Mucosa of rectum (tissue), 2 donors: ENCODE measurements around the gene OSBPL9.

Source experiments
- H3K27ac ChIP-seq, 2 donors: one replicate each; pipeline ENCODE4 v1.7.0; 2013; ENCODE audit warnings: inconsistent platforms in 2 of 2, low read depth in 2 of 2, low read length in 2 of 2
- H3K27me3 ChIP-seq, 2 donors: one replicate each; pipeline ENCODE4 v1.7.0; 2013; ENCODE audit warnings: low read length in 2 of 2; ENCODE audit not compliant: control insufficient read depth in 2 of 2, insufficient read depth in 2 of 2
- H3K36me3 ChIP-seq, 2 donors: one replicate each; pipeline ENCODE4 v1.7.0; 2013; ENCODE audit warnings: low read length in 2 of 2; ENCODE audit not compliant: control insufficient read depth in 2 of 2, insufficient read depth in 2 of 2
- H3K4me1 ChIP-seq, 2 donors: one replicate each; pipeline ENCODE4 v1.7.0; 2013; ENCODE audit warnings: low read length in 2 of 2, mild to moderate bottlenecking in 1 of 2; ENCODE audit not compliant: control insufficient read depth in 2 of 2, insufficient read depth in 2 of 2
- H3K4me3 ChIP-seq, 2 donors: one replicate each; pipeline ENCODE4 v1.7.0; 2013; ENCODE audit warnings: low read length in 2 of 2
- H3K9ac ChIP-seq, 2 donors: one replicate each; pipeline ENCODE4 v1.7.0; 2013; ENCODE audit warnings: low read length in 2 of 2, low read depth in 1 of 2, mild to moderate bottlenecking in 1 of 2
- H3K9me3 ChIP-seq, 2 donors: one replicate each; pipeline ENCODE4 v1.7.0; 2013; ENCODE audit warnings: low read length in 2 of 2; ENCODE audit not compliant: control insufficient read depth in 2 of 2
- donor health status: healthy.
- donor health status: Normal muscosa, but diverticular disease.

The OSBPL9 gene

DNA sequence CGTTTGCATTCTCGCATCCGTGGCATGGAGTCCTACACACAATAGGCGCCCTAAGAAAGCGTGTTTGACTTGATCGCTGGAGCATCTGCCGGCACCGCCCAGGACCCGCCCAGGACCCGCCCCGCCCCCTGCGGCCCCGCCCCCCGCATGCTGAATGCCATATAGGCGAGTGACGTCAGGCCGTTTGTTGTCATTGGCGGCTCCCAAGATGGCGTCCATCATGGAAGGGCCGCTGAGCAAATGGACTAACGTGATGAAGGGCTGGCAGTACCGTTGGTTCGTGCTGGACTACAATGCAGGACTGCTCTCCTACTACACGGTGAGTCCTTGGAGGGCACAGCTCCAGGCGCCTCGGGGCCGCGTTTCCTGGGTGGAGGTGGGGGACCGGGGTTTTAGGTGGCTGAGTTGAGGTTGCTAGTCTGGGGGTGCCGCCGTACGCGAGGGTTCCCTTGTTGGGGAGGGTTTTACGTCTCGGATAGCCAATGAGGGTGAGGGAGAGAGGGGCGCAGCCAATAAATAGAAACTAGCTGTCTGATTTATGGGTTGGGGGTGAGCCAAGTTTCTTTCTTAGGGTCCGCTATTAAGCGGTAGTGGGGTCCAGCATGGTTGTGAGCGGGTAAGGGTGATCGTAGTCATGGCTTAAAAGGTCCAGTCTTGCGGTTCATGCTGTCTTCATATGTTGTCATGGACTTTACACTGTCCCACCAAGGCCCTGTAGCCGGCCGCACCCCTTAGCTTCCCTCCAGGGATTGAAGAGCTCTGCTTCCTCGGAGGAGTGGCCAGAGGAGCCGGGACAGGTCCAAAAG is at the start of gene OSBPL9:
OSBPL9 (plus strand) TSS at position 190 of the 806 bp plus-strand sequence; CDS start at position 209, 19 bp downstream.
- peak within 1 kb of the TSS; percentile 87 to 91 for H3K9ac ChIP-seq
- peak within 1 kb of the TSS; percentile 84 to 88 for H3K27ac ChIP-seq
- peaks cover 6 to 9% of the 10 kb centered on the region in 2 donors for H3K4me1 ChIP-seq
- peak within 1 kb of the TSS; percentile 97 to 98 for H3K4me3 ChIP-seq
- H3K27me3 ChIP-seq = no peaks in the 10 kb centered on the region
- no peaks in the 10 kb centered on the region for H3K9me3 ChIP-seq
- no peaks in the 10 kb centered on the region for H3K36me3 ChIP-seq

- Histone ChIP-seq H3K4me1 (peaks cover 10 to 14% of the 10 kb centered on the region in 2 donors), H3K4me3 (no peak overlapping the region), H3K27me3 (no peaks in the 10 kb centered on the region), H3K36me3 (no peaks in the 10 kb centered on the region), H3K9me3 (no peaks in the 10 kb centered on the region), H3K9ac (no peak overlapping the region), H3K27ac (no peak overlapping the region)
These were observed 49.2 kb upstream of the OSBPL9 start for GRCh38 chr1:51567653-51568052.

GRCh38 chr1:51568231-51568935 is 48.5 kb upstream of the OSBPL9 start:
- no peak overlapping the region for H3K9ac ChIP-seq
- H3K27me3 ChIP-seq = no peaks in the 10 kb centered on the region
- H3K4me1 ChIP-seq = peaks cover 10 to 14% of the 10 kb centered on the region in 2 donors
- H3K36me3 ChIP-seq = no peaks in the 10 kb centered on the region
- H3K4me3 ChIP-seq = no peak overlapping the region
- peak overlapping the region; percentile 16 to 45 for H3K27ac ChIP-seq
- H3K9me3 ChIP-seq = no peaks in the 10 kb centered on the region

- Histone ChIP-seq H3K27ac (peak overlapping the region; percentile 45 to 70), H3K27me3 (no peaks in the 10 kb centered on the region), H3K4me1 (peaks cover 10% of the 10 kb centered on the region in 2 donors), H3K36me3 (no peaks in the 10 kb centered on the region), H3K9ac (no peak overlapping the region), H3K4me3 (no peak overlapping the region), H3K9me3 (no peaks in the 10 kb centered on the region)
These were observed 47.4 kb upstream of the OSBPL9 start for GRCh38 chr1:51569284-51570062.

DNA sequence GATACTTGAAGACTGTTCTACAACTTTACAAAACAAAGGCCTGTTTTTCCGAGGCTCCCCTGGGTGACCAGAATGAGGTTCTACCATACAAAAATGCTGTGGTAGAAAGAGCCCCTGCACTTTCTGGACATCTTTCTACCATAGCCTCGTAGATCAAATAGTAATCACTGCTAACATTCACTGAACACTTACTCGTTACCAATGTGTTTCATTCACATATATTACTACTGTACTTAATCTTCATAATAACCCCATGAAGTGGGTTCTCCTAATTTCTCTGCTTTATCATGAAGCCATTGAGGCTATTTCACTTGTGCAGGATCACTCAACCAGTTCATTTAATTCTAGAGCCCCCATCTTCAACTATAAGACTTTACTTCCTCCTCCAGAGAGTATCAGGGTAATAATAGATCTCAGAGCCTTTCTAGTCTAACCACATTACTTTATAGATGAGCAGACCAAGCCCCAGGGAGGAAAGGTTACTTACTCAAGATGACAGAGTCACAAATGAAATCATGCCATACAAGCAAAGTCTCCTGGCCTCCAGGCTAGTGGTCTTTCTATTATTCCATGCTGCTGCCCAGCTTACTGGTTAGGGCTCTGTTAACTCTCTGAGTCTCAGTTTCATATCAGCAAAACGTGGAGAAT is 46.7 kb upstream of the OSBPL9 start:
- H3K27me3 ChIP-seq = no peaks in the 10 kb centered on the region
- H3K4me1 ChIP-seq = peaks cover 10% of the 10 kb centered on the region in 2 donors
- H3K9me3 ChIP-seq = no peaks in the 10 kb centered on the region
- H3K27ac ChIP-seq = peak overlapping the region; percentile 33 to 70
- H3K4me3 ChIP-seq = no peak overlapping the region
- H3K36me3 ChIP-seq = no peaks in the 10 kb centered on the region
- no peak overlapping the region for H3K9ac ChIP-seq

DNA sequence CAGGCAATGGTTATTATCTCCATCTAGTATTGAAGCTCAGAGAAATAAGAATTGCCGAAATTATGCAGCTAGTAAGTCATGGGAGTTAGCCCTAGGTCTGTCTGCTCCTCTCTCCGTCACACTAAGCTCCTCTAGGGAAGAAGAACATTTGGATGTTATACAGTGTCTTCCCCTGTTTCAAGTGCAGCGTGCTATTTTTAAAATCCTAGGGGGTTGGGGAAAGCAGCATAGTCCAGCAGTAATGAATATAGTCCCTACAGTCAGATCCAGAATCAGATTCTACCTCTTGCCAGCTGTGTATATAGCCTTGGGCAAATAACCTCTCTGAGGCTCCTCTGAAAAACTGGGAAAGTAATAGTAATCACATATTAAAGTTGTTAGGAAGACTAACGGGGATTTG is 44.5 kb upstream of the OSBPL9 start:
- Histone ChIP-seq H3K4me1 (peaks cover 10% of the 10 kb centered on the region in 2 donors), H3K27me3 (no peaks in the 10 kb centered on the region), H3K27ac (no peak overlapping the region), H3K9ac (no peak overlapping the region), H3K9me3 (no peaks in the 10 kb centered on the region), H3K4me3 (no peak overlapping the region), H3K36me3 (no peaks in the 10 kb centered on the region)

DNA sequence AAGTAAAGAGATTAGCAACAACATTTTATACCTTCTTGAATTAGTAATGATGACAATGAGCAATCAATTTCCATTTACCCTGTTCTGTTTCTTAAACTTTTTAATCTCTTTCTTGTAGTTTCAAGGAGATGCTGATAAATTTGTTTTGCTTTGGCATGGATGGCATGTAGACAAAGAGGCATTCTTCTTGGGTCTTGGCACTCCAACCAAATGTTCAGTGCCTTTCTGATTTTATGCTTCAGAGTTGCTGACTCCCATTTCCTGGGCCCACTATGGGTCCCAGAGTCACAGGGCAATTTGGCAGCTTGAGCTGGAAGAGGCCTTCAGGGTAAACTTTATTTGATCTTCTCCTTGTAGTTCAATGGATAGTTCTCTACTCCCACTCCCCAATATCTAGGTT is 42.1 kb upstream of the OSBPL9 start:
- H3K36me3 ChIP-seq = no peaks in the 10 kb centered on the region
- no peak overlapping the region for H3K27ac ChIP-seq

GRCh38 chr1:51575406-51576084 is 41.3 kb upstream of the OSBPL9 start:
- no peaks in the 10 kb centered on the region for H3K9me3 ChIP-seq
- H3K27me3 ChIP-seq = no peaks in the 10 kb centered on the region
- H3K36me3 ChIP-seq = no peaks in the 10 kb centered on the region
- no peak overlapping the region for H3K27ac ChIP-seq
- H3K9ac ChIP-seq = no peak overlapping the region
- peaks cover 0 to under 1% of the 10 kb centered on the region in 2 donors for H3K4me1 ChIP-seq
- H3K4me3 ChIP-seq = no peak overlapping the region

More for the DNA sequence above, 42.1 kb upstream of the OSBPL9 start:
- Histone ChIP-seq H3K4me1 (peaks cover 6% of the 10 kb centered on the region in 2 donors), H3K9me3 (no peaks in the 10 kb centered on the region), H3K27me3 (no peaks in the 10 kb centered on the region), H3K9ac (no peak overlapping the region), H3K4me3 (no peak overlapping the region)

DNA sequence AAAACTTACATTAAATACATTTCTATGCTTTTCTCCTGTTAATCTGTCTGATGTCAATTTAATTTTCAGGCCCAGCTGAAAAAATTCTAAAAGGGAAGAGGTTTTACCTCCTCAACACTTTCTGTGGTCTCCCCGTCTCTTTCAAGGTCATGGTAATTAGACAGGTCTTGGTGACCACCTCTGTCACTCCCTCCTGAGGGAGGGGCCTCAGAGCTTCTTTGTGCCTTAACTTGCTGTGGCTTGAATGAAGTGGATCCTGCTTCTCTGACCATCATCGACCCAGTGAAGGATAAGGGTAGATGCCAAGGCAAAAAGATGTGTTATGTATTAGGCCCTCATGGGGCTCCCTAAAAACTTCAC is 40.8 kb upstream of the OSBPL9 start:
- Histone ChIP-seq H3K27ac (no peak overlapping the region), H3K9me3 (no peaks in the 10 kb centered on the region), H3K9ac (no peak overlapping the region), H3K4me1 (no peaks in the 10 kb centered on the region), H3K4me3 (no peak overlapping the region), H3K27me3 (no peaks in the 10 kb centered on the region), H3K36me3 (no peaks in the 10 kb centered on the region)
